ENCODE measurements around the gene URI1.

- TF ChIP-seq BHLHE40 (IDR thresholded peaks at IDR 0.05; ENCODE audit: borderline replicate concordance) (no peak), ZNF384 (IDR thresholded peaks at IDR 0.05) (no peak), LEF1 (IDR thresholded peaks at IDR 0.05; ENCODE audit: borderline replicate concordance) (no peak), PKNOX1 (IDR thresholded peaks at IDR 0.05) (no peak), FOXA1 (IDR thresholded peaks at IDR 0.05) (no peak), SP1 (IDR thresholded peaks at IDR 0.05) (no peak)
Measured at GRCh38 chr19:29944390-29945012, 2.5 kb downstream of the URI1 start.

All from HEK293T (cell line).